ENCODE results near the gene FST.

- TF ChIP-seq, protein P1, sequence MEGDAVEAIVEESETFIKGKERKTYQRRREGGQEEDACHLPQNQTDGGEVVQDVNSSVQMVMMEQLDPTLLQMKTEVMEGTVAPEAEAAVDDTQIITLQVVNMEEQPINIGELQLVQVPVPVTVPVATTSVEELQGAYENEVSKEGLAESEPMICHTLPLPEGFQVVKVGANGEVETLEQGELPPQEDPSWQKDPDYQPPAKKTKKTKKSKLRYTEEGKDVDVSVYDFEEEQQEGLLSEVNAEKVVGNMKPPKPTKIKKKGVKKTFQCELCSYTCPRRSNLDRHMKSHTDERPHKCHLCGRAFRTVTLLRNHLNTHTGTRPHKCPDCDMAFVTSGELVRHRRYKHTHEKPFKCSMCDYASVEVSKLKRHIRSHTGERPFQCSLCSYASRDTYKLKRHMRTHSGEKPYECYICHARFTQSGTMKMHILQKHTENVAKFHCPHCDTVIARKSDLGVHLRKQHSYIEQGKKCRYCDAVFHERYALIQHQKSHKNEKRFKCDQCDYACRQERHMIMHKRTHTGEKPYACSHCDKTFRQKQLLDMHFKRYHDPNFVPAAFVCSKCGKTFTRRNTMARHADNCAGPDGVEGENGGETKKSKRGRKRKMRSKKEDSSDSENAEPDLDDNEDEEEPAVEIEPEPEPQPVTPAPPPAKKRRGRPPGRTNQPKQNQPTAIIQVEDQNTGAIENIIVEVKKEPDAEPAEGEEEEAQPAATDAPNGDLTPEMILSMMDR (conservative IDR thresholded peaks at IDR 0.05), result no peak
- no peak for TF ChIP-seq ZFX (IDR thresholded peaks at IDR 0.05)
These were observed 626 bp upstream of the FST start for GRCh38 chr5:53479590-53480415.
